Naive B cell (primary cell): ENCODE measurements around the gene FGD5. TPM values are rescaled to one million over a fixed set of nuclear protein-coding genes. Genes with fewer than 3 reads are reported as not detected.

ENCODE experiments used
- polyA plus RNA-seq, 6 donors: library from polyadenylated mRNA; unstranded; fragments of 300-500 nt; fragmentation: Illumina TruSeq; gene quantifications; one replicate each; pipeline ENCODE4 v1.2.3, GENCODE V29; 2021; ENCODE audit warnings: low read depth in 6 of 6

The FGD5 gene
- polyA plus RNA-seq, 6 donors from 2014 or later, result 0.07 TPM; not detected in 5

Other genes starting within 250 kb of the FGD5 start
- gene CCDC174, start 167.2 kb upstream of the FGD5 start, polyA plus RNA-seq, result 10 to 100 TPM; 18.8 to 27.0 (median 22.9) TPM
- not detected for gene C3orf20, start 143.8 kb upstream of the FGD5 start, polyA plus RNA-seq
- 10 to 100 TPM in 5 of 6 donors, under 1 TPM in 1; 0.49 to 19.8 (median 13.1) TPM for gene NR2C2, start 128.6 kb downstream of the FGD5 start, polyA plus RNA-seq
- gene MRPS25, start 246.4 kb downstream of the FGD5 start, polyA plus RNA-seq, result 10 to 100 TPM; 13.8 to 28.5 (median 19.3) TPM